HG03558 (cell line): ENCODE data around the gene EID1.
"Not testable (repeated sequence)": the region's sequence is repeated elsewhere in the genome, so short reads cannot be mapped to it uniquely, and the experiment has no call there.

Source experiments
- ATAC-seq: cut with Tn5 transposase; IDR thresholded peaks from one replicate; pipeline ENCODE4 v1.9.1; 2021; ENCODE audit warnings: moderate number of reproducible peaks; ENCODE audit not compliant: unreplicated experiment; ENCODE audit errors: extremely low read depth

Gene EID1

GRCh38 chr15:48877630-48878595 lies at the start of gene EID1:
Gene EID1 (plus strand): TSS chr15:48878134. CDS start chr15:48878177, 43 bp downstream.
- ATAC-seq, result peak; percentile 91

GRCh38 chr15:48828471-48828870 lies 49.5 kb upstream of the EID1 start:
- ATAC-seq, result no peak

GRCh38 chr15:48828906-48829305 lies 49.0 kb upstream of the EID1 start:
- no peak for ATAC-seq

- no peak for ATAC-seq
Observed at GRCh38 chr15:48832648-48833047, 45.3 kb upstream of the EID1 start.

- no peak for ATAC-seq
Observed at GRCh38 chr15:48833526-48834239, 44.3 kb upstream of the EID1 start.

GRCh38 chr15:48834756-48835155 lies 43.2 kb upstream of the EID1 start:
- no peak for ATAC-seq

GRCh38 chr15:48842501-48842900 lies 35.4 kb upstream of the EID1 start:
- ATAC-seq, result no peak

- ATAC-seq, result no peak
Observed at GRCh38 chr15:48845123-48845522, 32.8 kb upstream of the EID1 start.

- ATAC-seq, result no peak
Observed at GRCh38 chr15:48850648-48851047, 27.3 kb upstream of the EID1 start.

GRCh38 chr15:48851956-48852355 lies 26.0 kb upstream of the EID1 start:
- no peak for ATAC-seq

- ATAC-seq, result not testable (repeated sequence)
Observed at GRCh38 chr15:48854434-48854833, 23.5 kb upstream of the EID1 start.

- no peak for ATAC-seq
Observed at GRCh38 chr15:48855501-48856440, 22.2 kb upstream of the EID1 start.

GRCh38 chr15:48856942-48857341 lies 21.0 kb upstream of the EID1 start:
- ATAC-seq, result no peak

GRCh38 chr15:48858401-48858800 lies 19.5 kb upstream of the EID1 start:
- no peak for ATAC-seq

- ATAC-seq, result no peak
Observed at GRCh38 chr15:48859426-48859825, 18.5 kb upstream of the EID1 start.

- ATAC-seq, result no peak
Observed at GRCh38 chr15:48861813-48862431, 16.0 kb upstream of the EID1 start.

- ATAC-seq, result no peak
Observed at GRCh38 chr15:48862705-48863104, 15.2 kb upstream of the EID1 start.

GRCh38 chr15:48865370-48866079 lies 12.4 kb upstream of the EID1 start:
- ATAC-seq, result no peak

- ATAC-seq, result no peak
Observed at GRCh38 chr15:48866141-48866563, 11.8 kb upstream of the EID1 start.
